GM18861 (cell line): ENCODE measurements around the gene GAK.
A peak's percentile ranks its signal among the peaks of the same experiment; 100 is the strongest.
"Not testable (repeated sequence)": the region's sequence is repeated elsewhere in the genome, so short reads cannot be mapped to it uniquely, and the experiment has no call there.

Experiments
- ATAC-seq: cut with Tn5 transposase; IDR thresholded peaks from one replicate; pipeline ENCODE4 v1.9.1; 2021; ENCODE audit not compliant: unreplicated experiment

The GAK gene

DNA sequence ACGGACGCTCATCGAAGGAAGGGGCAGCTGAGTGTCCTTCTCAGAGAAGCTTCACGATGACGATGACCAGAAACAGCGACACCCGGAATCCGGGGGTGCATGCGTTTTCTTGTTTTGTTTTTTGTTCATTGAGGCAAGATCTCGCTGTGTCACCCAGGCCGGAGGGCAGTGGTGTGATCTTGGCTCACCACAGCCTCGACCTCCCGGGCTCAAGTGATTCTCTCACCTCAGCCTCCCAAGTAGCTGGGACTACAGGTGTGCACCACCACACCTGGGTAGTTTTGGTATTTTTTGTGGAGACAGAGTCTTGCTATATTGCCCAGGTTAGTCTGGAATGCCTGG is 21.4 kb upstream of the GAK start:
- no peak for ATAC-seq

DNA sequence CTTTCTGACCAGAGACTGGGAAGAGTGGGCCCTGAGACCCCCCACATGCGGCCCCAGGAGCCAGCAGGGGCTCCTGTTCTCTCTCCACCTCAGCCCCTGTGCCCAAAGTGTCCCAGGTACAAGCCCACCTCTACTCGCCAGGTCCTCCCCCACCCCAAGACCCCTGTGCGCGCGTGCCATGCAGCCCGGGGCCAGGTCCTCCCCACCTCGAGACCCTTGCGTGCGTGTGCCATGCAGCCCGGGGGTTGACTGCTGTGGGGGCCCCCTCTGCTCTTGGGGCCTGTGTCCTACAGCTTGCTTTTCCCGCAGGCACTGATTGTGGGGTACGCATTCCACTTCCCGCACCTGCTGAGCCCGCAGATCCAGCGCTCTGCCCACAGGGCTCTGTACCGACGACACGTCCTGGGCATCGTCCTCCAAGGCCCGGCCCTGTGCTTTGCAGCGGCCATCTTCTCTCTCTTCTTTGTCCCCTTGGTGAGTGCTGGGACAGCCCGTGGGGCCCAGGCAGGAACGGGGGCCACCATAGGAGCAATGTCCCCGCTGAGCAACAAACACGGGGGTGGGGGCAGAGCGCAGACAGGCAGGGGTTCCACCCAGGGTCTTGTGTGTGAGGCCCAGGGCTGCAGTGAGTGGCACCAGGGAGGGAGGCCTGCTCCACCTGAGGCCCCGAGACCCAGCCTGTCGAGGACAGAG is 20.9 kb upstream of the GAK start:
- ATAC-seq, result no peak

- ATAC-seq, result no peak
These were observed 19.7 kb upstream of the GAK start for GRCh38 chr4:951594-952468.

GRCh38 chr4:951186-951585 is 19.1 kb upstream of the GAK start:
- ATAC-seq, result no peak

DNA sequence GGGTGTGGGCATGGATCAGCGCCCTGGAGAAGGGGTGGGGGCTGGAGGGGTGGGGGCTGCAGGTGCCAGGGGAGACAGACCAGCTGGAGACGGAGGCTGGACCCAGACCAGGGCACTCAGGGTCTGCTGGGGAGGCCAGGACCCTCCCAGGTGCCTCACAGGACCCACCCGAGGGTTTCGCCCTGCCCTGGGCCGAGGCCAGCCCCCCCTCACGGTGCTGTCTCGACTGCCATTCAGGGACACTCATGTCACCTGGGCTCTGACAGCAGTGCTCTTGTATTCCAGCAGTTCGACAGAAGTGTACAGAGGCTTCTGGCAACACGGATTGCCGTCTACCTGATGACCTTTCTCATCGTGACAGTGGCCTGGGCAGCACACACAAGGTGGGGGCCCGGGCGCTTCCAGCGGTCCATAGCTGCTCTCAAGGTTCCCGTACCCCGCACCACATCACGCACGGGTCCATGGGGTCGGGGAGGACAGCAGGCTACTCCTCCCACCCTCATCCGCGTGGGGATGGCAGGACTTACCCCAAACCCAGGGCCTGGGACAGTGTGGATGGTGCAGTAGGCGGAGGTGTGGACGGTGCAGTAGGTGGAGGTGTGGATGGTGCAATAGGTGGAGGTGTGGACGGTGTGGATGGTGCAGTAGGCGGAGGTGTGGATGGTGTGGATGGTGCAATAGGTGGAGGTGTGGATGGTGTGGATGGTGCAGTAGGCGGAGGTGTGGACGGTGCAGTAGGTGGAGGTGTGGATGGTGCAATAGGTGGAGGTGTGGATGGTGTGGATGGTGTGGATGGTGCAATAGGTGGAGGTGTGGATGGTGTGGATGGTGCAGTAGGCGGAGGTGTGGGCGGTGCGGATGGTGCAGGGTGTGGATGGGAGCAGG is 18.3 kb upstream of the GAK start:
- ATAC-seq, result no peak

GRCh38 chr4:949656-950055 is 17.5 kb upstream of the GAK start:
- no peak for ATAC-seq

GRCh38 chr4:948936-949300 is 16.8 kb upstream of the GAK start:
- ATAC-seq, result no peak

DNA sequence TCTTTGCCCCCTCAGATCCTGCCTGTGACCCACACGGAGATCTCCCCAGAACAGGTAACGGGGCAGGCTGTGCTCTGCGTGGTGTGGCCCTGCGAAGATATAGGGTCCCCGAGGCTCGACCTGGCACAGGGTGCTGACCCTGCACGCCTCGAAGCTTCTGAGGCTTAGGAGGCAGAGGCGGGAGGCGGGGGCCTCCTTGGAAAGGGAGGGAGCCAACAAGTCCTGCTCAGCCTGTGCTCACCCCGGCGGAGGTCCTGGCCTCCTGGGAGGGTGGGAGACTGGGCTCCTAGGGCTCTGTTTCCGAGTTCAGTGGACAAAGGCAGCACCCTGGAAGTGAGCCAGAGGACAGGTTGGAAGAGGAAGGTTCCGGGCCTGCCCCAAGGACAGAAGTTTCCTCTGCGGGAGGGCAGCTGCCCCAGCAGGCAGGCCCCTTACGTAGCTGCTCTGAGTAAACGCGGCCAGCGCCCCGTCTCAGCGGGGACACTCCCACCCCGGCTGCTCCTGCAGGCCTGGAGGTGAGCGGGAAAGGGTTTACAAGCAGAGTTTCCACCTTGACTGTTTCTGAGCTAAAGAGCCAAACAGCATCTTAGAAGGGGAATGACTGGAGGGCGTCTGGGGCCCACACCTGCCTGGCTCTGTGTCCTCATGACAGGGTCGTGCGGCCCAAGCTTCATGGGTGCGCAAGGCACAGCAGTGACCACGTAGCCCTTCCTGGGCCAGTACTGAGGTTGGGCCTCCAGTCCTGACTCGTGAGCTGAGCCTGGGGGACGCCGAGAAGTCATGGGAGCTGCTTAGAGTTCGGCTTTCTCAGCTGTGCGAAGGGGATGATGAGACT is 16.2 kb upstream of the GAK start:
- no peak for ATAC-seq

- no peak for ATAC-seq
These were observed 15.4 kb upstream of the GAK start for GRCh38 chr4:947491-947971.

DNA sequence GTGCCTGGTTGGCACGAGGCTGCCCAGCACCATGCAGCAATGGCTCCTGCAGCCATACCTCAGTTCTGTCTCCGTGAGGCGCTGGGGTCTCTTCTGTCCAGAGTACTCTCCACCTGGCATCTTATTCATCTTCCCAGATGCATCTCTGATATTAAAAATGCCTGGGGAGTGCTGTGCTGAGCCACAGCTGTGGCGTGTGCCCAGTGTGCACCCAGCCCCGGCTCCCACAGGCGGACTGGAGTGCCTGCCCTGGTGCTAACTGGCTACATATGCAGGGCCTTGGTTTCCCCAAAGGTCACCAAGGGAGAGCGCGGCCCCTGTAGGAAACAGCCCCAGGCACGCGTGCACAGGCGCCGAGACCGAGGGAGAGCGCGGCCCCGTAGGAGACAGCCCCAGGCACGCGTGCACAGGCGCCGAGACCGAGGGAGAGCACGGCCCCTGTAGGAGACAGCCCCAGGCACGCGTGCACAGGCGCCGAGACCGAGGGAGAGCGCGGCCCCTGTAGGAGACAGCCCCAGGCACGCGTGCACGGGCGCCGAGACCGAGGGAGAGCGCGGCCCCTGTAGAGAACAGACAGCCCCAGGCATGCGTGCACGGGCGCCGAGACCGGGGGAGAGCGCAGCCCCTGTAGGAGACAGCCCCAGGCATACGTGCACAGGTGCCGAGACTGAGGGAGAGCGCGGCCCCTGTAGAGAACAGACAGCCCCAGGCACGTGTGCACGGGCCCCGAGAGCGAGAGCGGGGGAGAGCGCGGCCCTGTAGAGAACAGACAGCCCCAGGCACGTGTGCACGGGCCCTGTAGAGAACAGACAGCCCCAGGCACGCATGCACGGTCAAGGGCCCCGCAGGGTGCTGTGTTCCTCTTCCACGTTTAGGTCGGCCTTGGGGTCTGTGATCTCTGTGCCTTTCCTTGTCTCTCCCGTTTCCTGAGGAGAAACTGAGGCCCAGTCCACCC is 14.7 kb upstream of the GAK start:
- ATAC-seq, result no peak

DNA sequence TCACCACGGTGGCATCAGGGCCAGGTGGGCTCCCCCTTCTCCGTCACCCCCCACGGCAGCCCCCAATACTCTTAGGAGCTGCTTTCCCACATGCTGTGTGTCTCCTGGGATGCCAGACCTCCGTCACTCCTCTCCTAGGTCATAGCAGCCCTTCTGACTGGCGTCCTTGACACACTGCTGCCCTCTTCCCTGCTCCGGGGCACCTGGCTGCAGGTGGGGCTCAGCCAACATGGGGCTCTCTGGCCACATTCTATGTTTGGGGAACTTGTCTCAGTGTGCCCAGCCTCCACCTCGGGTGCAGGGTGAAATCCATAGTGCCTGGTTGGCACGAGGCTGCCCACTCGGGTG is 14.0 kb upstream of the GAK start:
- ATAC-seq, result no peak

DNA sequence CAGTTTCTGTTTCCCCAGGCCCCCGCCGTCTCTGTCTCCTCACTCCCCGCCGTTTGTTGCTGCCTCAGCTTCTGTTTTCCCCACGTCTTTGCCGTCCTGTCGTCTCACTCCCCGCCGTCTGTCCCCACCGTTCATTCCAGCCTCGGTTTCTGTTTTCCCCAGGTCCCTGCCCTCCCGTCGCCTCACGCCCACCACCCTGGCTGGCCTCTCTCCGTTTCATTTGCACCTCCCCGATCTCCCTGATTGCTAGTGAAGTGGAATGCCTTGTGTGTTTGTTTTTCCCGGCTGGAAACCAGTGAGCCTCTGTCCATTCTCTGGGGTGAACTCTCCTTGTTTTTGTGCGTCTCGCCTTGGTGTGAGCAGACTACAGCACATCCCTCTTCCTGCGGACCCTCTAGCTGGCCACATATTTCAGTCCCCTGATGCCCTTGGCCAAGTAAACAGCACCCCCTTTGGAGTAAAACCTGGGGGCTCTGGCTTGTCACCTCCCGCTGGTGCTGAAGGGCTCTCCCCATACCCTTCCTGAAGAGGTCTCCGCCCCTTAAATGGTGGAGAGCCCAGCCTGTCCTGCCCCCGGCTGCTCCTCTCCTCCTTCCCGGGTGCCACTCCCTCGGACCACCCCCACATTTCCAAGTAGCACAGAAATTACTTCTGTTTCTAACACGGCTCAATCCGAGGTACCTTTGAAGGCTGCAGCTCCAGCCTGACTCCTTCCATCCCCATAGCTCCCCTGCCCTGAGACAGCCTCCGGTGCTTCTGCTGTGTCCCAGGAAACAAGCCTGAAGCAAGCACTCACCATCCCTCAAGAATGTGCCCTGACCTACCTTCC is 13.4 kb upstream of the GAK start:
- no peak for ATAC-seq

- ATAC-seq, result not testable (repeated sequence)
These were observed 7.4 kb upstream of the GAK start for GRCh38 chr4:939508-939907.

- no peak for ATAC-seq
These were observed 576 bp upstream of the GAK start for GRCh38 chr4:932713-933070.

DNA sequence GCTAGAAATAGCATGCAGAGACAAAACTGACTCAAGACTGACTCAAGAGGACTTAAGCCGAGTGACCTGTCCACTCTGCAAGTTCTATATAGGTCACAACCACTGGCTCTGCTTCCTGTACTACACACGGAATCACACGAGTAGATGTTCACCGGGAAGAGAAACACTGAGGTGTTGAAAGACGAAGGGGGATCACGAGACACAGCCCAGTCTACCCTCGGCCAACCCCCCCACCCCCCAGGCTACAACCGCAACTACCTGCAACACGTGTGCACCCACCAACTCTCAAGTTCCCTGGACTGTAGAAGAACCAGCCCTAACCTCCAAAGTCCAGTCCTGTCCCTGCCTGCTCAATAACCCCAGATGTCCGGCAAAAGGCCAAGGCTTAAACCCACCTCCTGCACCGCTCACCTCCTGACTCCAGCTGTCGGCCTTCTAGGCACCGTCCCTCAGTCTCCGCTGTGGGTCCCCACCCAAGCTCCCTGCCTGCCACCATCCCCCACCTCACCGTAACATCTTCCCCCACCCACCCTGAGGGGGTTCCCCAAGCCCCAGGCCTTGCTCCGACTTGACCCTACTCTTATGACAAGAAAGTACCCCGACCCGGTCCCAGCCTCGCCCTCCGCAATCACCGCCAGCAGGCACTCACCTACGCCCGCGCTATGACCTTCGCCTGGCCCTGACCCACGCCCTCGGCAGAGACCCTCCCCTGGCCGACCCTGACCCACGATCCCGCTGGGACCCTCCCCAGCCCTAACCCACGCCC is 739 bp downstream of the GAK start:
- peak; percentile 1 for ATAC-seq

GRCh38 chr4:930827-931193 is 1.3 kb downstream of the GAK start:
- ATAC-seq, result no peak

DNA sequence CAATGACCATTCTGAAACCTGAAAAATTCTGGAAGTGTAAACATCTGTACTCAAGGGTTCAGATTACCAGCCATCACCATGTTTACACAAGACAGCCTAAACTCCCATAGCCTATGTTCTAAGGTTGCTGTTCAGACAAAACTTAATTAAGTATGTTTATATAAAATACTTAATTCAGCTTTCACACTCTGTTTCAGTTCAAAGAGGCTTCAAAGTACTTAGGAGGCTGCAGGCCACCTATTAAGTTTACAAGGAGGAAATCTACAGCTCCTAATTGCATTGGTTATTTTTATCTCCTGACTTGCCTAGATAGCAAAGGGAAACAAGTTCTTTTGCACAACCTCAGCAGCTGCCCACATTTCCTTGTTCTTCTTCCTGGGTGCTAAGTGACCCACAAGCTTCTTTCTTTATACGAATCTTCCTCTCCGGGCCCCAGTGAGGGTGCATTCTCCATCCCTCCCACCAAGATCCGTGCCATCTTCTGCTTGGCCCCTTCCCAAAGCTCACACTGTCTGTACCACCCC is 2.0 kb downstream of the GAK start:
- ATAC-seq, result no peak
